HG03175 (cell line): Measurements from ENCODE around the gene HECTD4.
"Not testable (repeated sequence)": the region's sequence is repeated elsewhere in the genome, so short reads cannot be mapped to it uniquely, and the experiment has no call there.

Experiments
- ATAC-seq: cut with Tn5 transposase; IDR thresholded peaks from one replicate; pipeline ENCODE4 v1.9.1; 2021; ENCODE audit warnings: mild to moderate bottlenecking, moderate library complexity; ENCODE audit not compliant: unreplicated experiment

The HECTD4 gene

GRCh38 chr12:112381883-112382796, at the start of gene HECTD4:
Gene HECTD4, minus strand, starts transcription at chr12:112382431. Its CDS starts 303 bp downstream, at chr12:112382128.
- peak; percentile 92 for ATAC-seq

GRCh38 chr12:112431965-112432364, 49.7 kb upstream of the HECTD4 start:
- no peak for ATAC-seq

- no peak for ATAC-seq
These were observed 48.7 kb upstream of the HECTD4 start for GRCh38 chr12:112430929-112431328.

GRCh38 chr12:112427760-112428159, 45.5 kb upstream of the HECTD4 start:
- ATAC-seq, result no peak

- ATAC-seq, result no peak
These were observed 43.6 kb upstream of the HECTD4 start for GRCh38 chr12:112425582-112426382.

GRCh38 chr12:112424126-112424525, 41.9 kb upstream of the HECTD4 start:
- ATAC-seq, result no peak

- no peak for ATAC-seq
These were observed 40.3 kb upstream of the HECTD4 start for GRCh38 chr12:112422531-112422930.

GRCh38 chr12:112421363-112421762, 39.1 kb upstream of the HECTD4 start:
- ATAC-seq, result no peak

GRCh38 chr12:112420740-112421139, 38.5 kb upstream of the HECTD4 start:
- ATAC-seq, result no peak

- ATAC-seq, result peak; percentile 49
These were observed 37.3 kb upstream of the HECTD4 start for GRCh38 chr12:112419297-112420133.

- peak; percentile 87 for ATAC-seq
These were observed 36.5 kb upstream of the HECTD4 start, which contains the start of gene PTPN11 for GRCh38 chr12:112418608-112419296. Gene PTPN11, plus strand, starts transcription at chr12:112418947. Its CDS starts 165 bp downstream, at chr12:112419112.

GRCh38 chr12:112418273-112418607, 36.0 kb upstream of the HECTD4 start:
- no peak for ATAC-seq

GRCh38 chr12:112415457-112415856, 33.2 kb upstream of the HECTD4 start:
- not testable (repeated sequence) for ATAC-seq

- ATAC-seq, result no peak
These were observed 31.8 kb upstream of the HECTD4 start for GRCh38 chr12:112413855-112414625.

GRCh38 chr12:112409906-112410244, 27.6 kb upstream of the HECTD4 start:
- ATAC-seq, result no peak

- peak; percentile 80 for ATAC-seq
These were observed 27.1 kb upstream of the HECTD4 start, which contains the start of gene RPL6 for GRCh38 chr12:112409064-112409905. Gene RPL6, minus strand, starts transcription at chr12:112409605. Its CDS starts 949 bp downstream, at chr12:112408656.

- no peak for ATAC-seq
These were observed 26.4 kb upstream of the HECTD4 start for GRCh38 chr12:112408621-112409020.

GRCh38 chr12:112407683-112408082, 25.5 kb upstream of the HECTD4 start:
- not testable (repeated sequence) for ATAC-seq
